HL-60 (cell line): ENCODE measurements around the gene CDH5.

Experiments used
- CTCF ChIP-seq: IDR thresholded peaks from one replicate; pipeline ENCODE4 v1.5.1; 2011; ENCODE audit warnings: low read length, control low read depth, inconsistent platforms; ENCODE audit not compliant: insufficient read depth
- REST ChIP-seq: IDR thresholded peaks from 2 replicates; pipeline ENCODE4 v1.6.1; 2012; ENCODE audit warnings: low read depth; ENCODE audit not compliant: insufficient replicate concordance

- no peak for TF ChIP-seq REST
- no peak for TF ChIP-seq CTCF
These were observed 65.3 kb downstream of the CDH5 start for GRCh38 chr16:66431760-66432159.
